Activated CD8-positive, alpha-beta memory T cell treated with anti-CD3 and anti-CD28 coated beads, Interleukin-2, amount 10 ng/mL, durations not matched to agents 7 days and 5 days (primary cell): ENCODE data around the gene HYI. TPM values are rescaled to one million over a fixed set of nuclear protein-coding genes. Genes with fewer than 3 reads are reported as not detected.

Experiments used
- ATAC-seq: fragments of 150-1000 bp; cut with Tn5 transposase; one replicate; pipeline ENCODE4 v1.10.0; 2021; ENCODE audit warnings: moderate library complexity
- CTCF ChIA-PET: fragments of 350-600 bp; sonication (Branson Sonifier 250); formaldehyde crosslinking; loops from one replicate; lab custom pipeline; 2021; ENCODE audit warnings: antibody characterized with exemption; lab: Charles Lee
- DNase-seq: peaks from one replicate; pipeline ENCODE4 v3.0.0-alpha.2; 2020
- H3K27ac Mint-ChIP-seq: one replicate; pipeline ENCODE4 v1.8.0; 2021; ENCODE audit warnings: mild to moderate bottlenecking, mixed read lengths
- H3K27me3 Mint-ChIP-seq: one replicate; pipeline ENCODE4 v1.8.0; 2021; ENCODE audit warnings: mixed read lengths
- H3K36me3 Mint-ChIP-seq: one replicate; pipeline ENCODE4 v1.8.0; 2021; ENCODE audit warnings: mild to moderate bottlenecking, mixed read lengths
- H3K4me1 Mint-ChIP-seq: one replicate; pipeline ENCODE4 v1.8.0; 2021; ENCODE audit warnings: mixed read lengths
- H3K4me3 Mint-ChIP-seq: one replicate; pipeline ENCODE4 v1.8.0; 2021; ENCODE audit warnings: mild to moderate bottlenecking, moderate library complexity, mixed read lengths
- H3K9me3 Mint-ChIP-seq: one replicate; pipeline ENCODE4 v1.8.0; 2022; ENCODE audit warnings: low read depth, mixed read lengths
- total RNA-seq, 2 experiments: library from RNA; stranded (reverse); gene quantifications; one replicate each; pipeline ENCODE4 v1.2.3, GENCODE V29; 2021

Gene HYI
- total RNA-seq, 2 experiments from 2014 or later = 7.1 to 8.0 TPM

- ATAC-seq = no peak
- CTCF ChIA-PET = no interaction called here
- no peaks in the 10 kb centered on the region for H3K4me1 Mint-ChIP-seq
These were observed 7.4 kb downstream of the HYI start for GRCh38 chr1:43446388-43446740.

GRCh38 chr1:43445606-43446387 is 7.9 kb downstream of the HYI start:
- Mint-ChIP-seq H3K27me3 (no peaks in the 10 kb centered on the region), H3K4me3 (no peak overlapping the region), H3K27ac (peak overlapping the region; percentile 5), H3K36me3 (peaks cover 16% of the 10 kb centered on the region), H3K4me1 (no peaks in the 10 kb centered on the region), H3K9me3 (no peaks in the 10 kb centered on the region)
- DNase-seq (no peak), ATAC-seq (no peak)
- CTCF ChIA-PET = no interaction called here

More at GRCh38 chr1:43446388-43446740, 7.4 kb downstream of the HYI start:
- DNase-seq = no peak
- H3K27me3 Mint-ChIP-seq = no peaks in the 10 kb centered on the region
- peaks cover 18% of the 10 kb centered on the region for H3K36me3 Mint-ChIP-seq
- no peak overlapping the region for H3K4me3 Mint-ChIP-seq
- H3K9me3 Mint-ChIP-seq = no peaks in the 10 kb centered on the region
- H3K27ac Mint-ChIP-seq = no peak overlapping the region

GRCh38 chr1:43444836-43445235 is 8.9 kb downstream of the HYI start:
- no peak for ATAC-seq
- CTCF ChIA-PET = no interaction called here
- Mint-ChIP-seq H3K27me3 (no peaks in the 10 kb centered on the region), H3K4me1 (no peaks in the 10 kb centered on the region), H3K4me3 (no peak overlapping the region), H3K9me3 (no peaks in the 10 kb centered on the region), H3K27ac (no peak overlapping the region), H3K36me3 (peaks cover 12% of the 10 kb centered on the region)
- no peak for DNase-seq

- H3K27me3 Mint-ChIP-seq = no peaks in the 10 kb centered on the region
- peaks cover 12% of the 10 kb centered on the region for H3K36me3 Mint-ChIP-seq
- DNase-seq = no peak
- no peaks in the 10 kb centered on the region for H3K9me3 Mint-ChIP-seq
- no peak for ATAC-seq
- CTCF ChIA-PET = no interaction called here
- H3K4me3 Mint-ChIP-seq = no peak overlapping the region
- H3K4me1 Mint-ChIP-seq = no peaks in the 10 kb centered on the region
- H3K27ac Mint-ChIP-seq = no peak overlapping the region
These were observed 9.4 kb downstream of the HYI start for GRCh38 chr1:43444151-43444828.

- Mint-ChIP-seq H3K27ac (no peak overlapping the region), H3K9me3 (no peaks in the 10 kb centered on the region), H3K4me1 (no peaks in the 10 kb centered on the region), H3K36me3 (peaks cover 11% of the 10 kb centered on the region), H3K4me3 (no peak overlapping the region), H3K27me3 (no peaks in the 10 kb centered on the region)
- ATAC-seq (no peak), DNase-seq (no peak)
- CTCF ChIA-PET = no interaction called here
These were observed 10.4 kb downstream of the HYI start for GRCh38 chr1:43443197-43443946.

GRCh38 chr1:43442756-43443155 is 11.0 kb downstream of the HYI start:
- ATAC-seq (no peak), DNase-seq (no peak)
- Mint-ChIP-seq H3K36me3 (peaks cover 11% of the 10 kb centered on the region), H3K4me1 (no peaks in the 10 kb centered on the region), H3K9me3 (no peaks in the 10 kb centered on the region), H3K4me3 (no peak overlapping the region), H3K27ac (no peak overlapping the region), H3K27me3 (no peaks in the 10 kb centered on the region)
- CTCF ChIA-PET = no interaction called here

- Mint-ChIP-seq H3K27ac (no peak overlapping the region), H3K4me1 (no peaks in the 10 kb centered on the region), H3K27me3 (no peaks in the 10 kb centered on the region), H3K36me3 (peaks cover 9% of the 10 kb centered on the region), H3K9me3 (no peaks in the 10 kb centered on the region), H3K4me3 (no peak overlapping the region)
- no peak for ATAC-seq
- no peak for DNase-seq
- CTCF ChIA-PET = no interaction called here
These were observed 11.7 kb downstream of the HYI start for GRCh38 chr1:43441894-43442637.

- no peak overlapping the region for H3K4me3 Mint-ChIP-seq
- no peaks in the 10 kb centered on the region for H3K4me1 Mint-ChIP-seq
- CTCF ChIA-PET = interaction anchor here (1.5 kb wide), 1 partner anchor 27 kb away, joined by 3 read pairs; no protein-coding TSS in a partner anchor
- no peaks in the 10 kb centered on the region for H3K27me3 Mint-ChIP-seq
- H3K36me3 Mint-ChIP-seq = peaks cover 5% of the 10 kb centered on the region
- no peaks in the 10 kb centered on the region for H3K9me3 Mint-ChIP-seq
- no peak overlapping the region for H3K27ac Mint-ChIP-seq
- DNase-seq (no peak), ATAC-seq (no peak)
These were observed 12.4 kb downstream of the HYI start for GRCh38 chr1:43441166-43441893.

- Mint-ChIP-seq H3K36me3 (peaks cover 3% of the 10 kb centered on the region), H3K27ac (no peak overlapping the region), H3K4me1 (no peaks in the 10 kb centered on the region), H3K4me3 (no peak overlapping the region), H3K27me3 (no peaks in the 10 kb centered on the region), H3K9me3 (no peaks in the 10 kb centered on the region)
- DNase-seq (no peak), ATAC-seq (no peak)
- CTCF ChIA-PET = interaction anchor here (1.5 kb wide), 1 partner anchor 26 kb away, joined by 3 read pairs; no protein-coding TSS in a partner anchor
These were observed 13.4 kb downstream of the HYI start for GRCh38 chr1:43440358-43440757.

GRCh38 chr1:43439781-43440180 is 13.9 kb downstream of the HYI start:
- DNase-seq (no peak), ATAC-seq (no peak)
- H3K4me1 Mint-ChIP-seq = no peaks in the 10 kb centered on the region
- no peaks in the 10 kb centered on the region for H3K27me3 Mint-ChIP-seq
- peaks cover 3% of the 10 kb centered on the region for H3K36me3 Mint-ChIP-seq
- no peak overlapping the region for H3K27ac Mint-ChIP-seq
- CTCF ChIA-PET = interaction anchor here (1.5 kb wide), 1 partner anchor 25 kb away, joined by 3 read pairs; no protein-coding TSS in a partner anchor
- H3K9me3 Mint-ChIP-seq = no peaks in the 10 kb centered on the region
- H3K4me3 Mint-ChIP-seq = no peak overlapping the region

- DNase-seq (no peak), ATAC-seq (no peak)
- peaks cover 3% of the 10 kb centered on the region for H3K36me3 Mint-ChIP-seq
- no peak overlapping the region for H3K27ac Mint-ChIP-seq
- CTCF ChIA-PET = no interaction called here
- H3K27me3 Mint-ChIP-seq = no peaks in the 10 kb centered on the region
- H3K4me3 Mint-ChIP-seq = no peak overlapping the region
- no peaks in the 10 kb centered on the region for H3K4me1 Mint-ChIP-seq
- H3K9me3 Mint-ChIP-seq = no peaks in the 10 kb centered on the region
These were observed 14.7 kb downstream of the HYI start for GRCh38 chr1:43438953-43439581.

GRCh38 chr1:43438576-43438952 is 15.2 kb downstream of the HYI start:
- Mint-ChIP-seq H3K36me3 (no peaks in the 10 kb centered on the region), H3K4me1 (no peaks in the 10 kb centered on the region), H3K27ac (no peak overlapping the region), H3K9me3 (no peaks in the 10 kb centered on the region), H3K27me3 (no peaks in the 10 kb centered on the region), H3K4me3 (no peak overlapping the region)
- no peak for DNase-seq
- ATAC-seq = no peak
- CTCF ChIA-PET = no interaction called here
